ENCODE measurements around the gene ZNF677.

DNA sequence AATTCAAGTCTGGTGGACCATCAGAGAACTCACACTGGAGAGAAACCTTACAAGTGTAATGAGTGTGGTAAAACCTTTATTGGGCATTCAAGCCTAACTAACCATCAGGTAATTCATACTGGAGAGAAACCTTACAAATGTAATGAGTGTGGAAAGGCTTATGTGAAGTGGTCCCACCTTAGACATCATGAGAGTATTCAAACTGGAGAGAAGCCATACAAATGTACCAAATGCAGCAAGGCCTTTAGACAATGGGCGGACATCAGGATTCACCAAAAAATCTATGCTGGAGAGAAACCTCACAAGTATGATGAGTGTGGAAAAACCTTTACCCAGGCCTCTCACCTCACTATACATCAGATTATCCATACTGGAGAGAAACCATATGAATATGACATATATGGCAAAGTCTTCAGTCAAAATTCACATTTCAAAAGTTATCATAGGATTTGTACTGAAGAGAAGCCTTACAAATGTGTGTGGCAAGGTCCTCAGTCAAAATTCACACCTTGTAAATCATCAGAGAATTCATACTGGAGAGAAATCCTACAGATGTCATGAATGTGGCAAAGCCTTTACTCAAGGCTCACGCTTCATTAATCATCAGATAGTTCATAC, 41.9 kb downstream of the ZNF677 start:
- TF ChIP-seq, protein P1, sequence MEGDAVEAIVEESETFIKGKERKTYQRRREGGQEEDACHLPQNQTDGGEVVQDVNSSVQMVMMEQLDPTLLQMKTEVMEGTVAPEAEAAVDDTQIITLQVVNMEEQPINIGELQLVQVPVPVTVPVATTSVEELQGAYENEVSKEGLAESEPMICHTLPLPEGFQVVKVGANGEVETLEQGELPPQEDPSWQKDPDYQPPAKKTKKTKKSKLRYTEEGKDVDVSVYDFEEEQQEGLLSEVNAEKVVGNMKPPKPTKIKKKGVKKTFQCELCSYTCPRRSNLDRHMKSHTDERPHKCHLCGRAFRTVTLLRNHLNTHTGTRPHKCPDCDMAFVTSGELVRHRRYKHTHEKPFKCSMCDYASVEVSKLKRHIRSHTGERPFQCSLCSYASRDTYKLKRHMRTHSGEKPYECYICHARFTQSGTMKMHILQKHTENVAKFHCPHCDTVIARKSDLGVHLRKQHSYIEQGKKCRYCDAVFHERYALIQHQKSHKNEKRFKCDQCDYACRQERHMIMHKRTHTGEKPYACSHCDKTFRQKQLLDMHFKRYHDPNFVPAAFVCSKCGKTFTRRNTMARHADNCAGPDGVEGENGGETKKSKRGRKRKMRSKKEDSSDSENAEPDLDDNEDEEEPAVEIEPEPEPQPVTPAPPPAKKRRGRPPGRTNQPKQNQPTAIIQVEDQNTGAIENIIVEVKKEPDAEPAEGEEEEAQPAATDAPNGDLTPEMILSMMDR (IDR thresholded peaks at IDR 0.05; ENCODE audit: insufficient read depth, low read depth, low read length) = no peak
- no peak for TF ChIP-seq EZH2 (IDR thresholded peaks at IDR 0.05; ENCODE audit: insufficient read depth, low read length)

Data from astrocyte (in vitro differentiated cells and primary cell).